ENCODE data around the gene MAPK10. TPM values are rescaled to one million over a fixed set of nuclear protein-coding genes. Genes with fewer than 3 reads are reported as not detected.

MAPK10 gene
- total and polyA plus RNA-seq, 2 donors (not counting 3 experiments of a cell fraction or from before 2014, with no cell fraction given) = 0.17 TPM; not detected in 1

DNA sequence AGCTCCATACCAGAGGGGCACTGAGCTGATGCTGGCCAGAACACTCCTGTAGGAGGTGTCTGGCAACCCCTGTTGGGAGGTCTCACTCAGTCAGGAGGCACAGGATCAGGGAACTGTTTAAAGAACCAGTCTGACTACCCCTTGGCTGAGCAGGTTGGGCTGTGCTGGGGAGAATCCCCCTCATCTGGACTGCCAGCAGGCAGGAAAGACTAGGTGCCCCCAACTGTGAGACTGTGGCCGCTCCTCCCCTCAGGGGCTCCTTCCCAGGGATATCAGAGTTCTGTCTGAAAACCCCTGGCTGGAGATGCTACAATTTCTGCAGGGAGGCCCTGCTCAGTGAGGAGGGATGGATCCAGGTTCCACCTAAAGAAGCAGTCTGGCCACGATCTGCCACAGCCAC, 245.3 kb downstream of the MAPK10 start:
- dilution Hi-C loops (cut with MboI; ENCODE audit: extremely low pct_ligation_motif_present, low sequenced_read_pairs) = no loop called here
- DNase-seq (ENCODE audit: low read depth, low spot score) (no peak), FAIRE-seq (no peak)
- Histone ChIP-seq H3K36me3 (ENCODE audit: control insufficient read depth in 2 of 2, extremely low read depth in 1 of 2, insufficient read depth in 2 of 2, low read length in 2 of 2) (no peaks in the 10 kb centered on the region), H3K9me3 (replicated peaks; ENCODE audit: control insufficient read depth, insufficient read depth, low read length) (no peaks in the 10 kb centered on the region), H2AFZ (ENCODE audit: low read depth, low read length) (no peak overlapping the region), H3K9me1 (replicated peaks; ENCODE audit: control insufficient read depth, extremely low read depth, insufficient read depth, low read length) (no peaks in the 10 kb centered on the region), H3K4me3 (replicated peaks in 1 of 3; ENCODE audit: insufficient read depth in 1 of 3, low read depth in 1 of 3, low read length in 3 of 3) (no peak overlapping the region), H3K79me2 (ENCODE audit: control insufficient read depth, insufficient read depth, low read length) (no peaks in the 10 kb centered on the region), H4K20me1 (replicated peaks; ENCODE audit: control insufficient read depth, extremely low read depth, insufficient read depth, low read length) (no peaks in the 10 kb centered on the region), H3K27me3 (ENCODE audit: control insufficient read depth in 2 of 2, insufficient read depth in 2 of 2, low read length in 2 of 2) (peaks cover 0 to 5% of the 10 kb centered on the region in 2 experiments), H3K9ac (replicated peaks; ENCODE audit: extremely low read depth, insufficient read depth, low read length) (no peak overlapping the region), H3K4me2 (ENCODE audit: insufficient read depth, low read length) (no peak overlapping the region), H3K4me1 (ENCODE audit: control insufficient read depth, extremely low read depth, insufficient read depth, low read length) (no peaks in the 10 kb centered on the region), H3K27ac (ENCODE audit: insufficient read depth, low read depth, low read length) (no peak overlapping the region)
- BruUV-seq (replicated peaks) = no TSS peak
- intact Hi-C loops (cut with micrococcal nuclease) = no loop called here
- no peak for TF ChIP-seq JUN (IDR thresholded peaks at IDR 0.05; ENCODE audit: borderline replicate concordance, insufficient read depth, insufficient read length, low read depth)
- TF ChIP-seq GATA2 (IDR thresholded peaks at IDR 0.05; ENCODE audit: insufficient read depth, insufficient read length, low read depth, low read length) = no peak
- no peak for TF ChIP-seq MYC (IDR thresholded peaks at IDR 0.05; ENCODE audit: low read depth, low read length)
- TF ChIP-seq EZH2 (IDR thresholded peaks at IDR 0.05; ENCODE audit: borderline replicate concordance, low read depth, low read length, severe bottlenecking) = no peak
- TF ChIP-seq POLR2AphosphoS5 (IDR thresholded peaks at IDR 0.05; ENCODE audit: insufficient read depth, low read depth, low read length) = no peak
- TF ChIP-seq, protein P1, sequence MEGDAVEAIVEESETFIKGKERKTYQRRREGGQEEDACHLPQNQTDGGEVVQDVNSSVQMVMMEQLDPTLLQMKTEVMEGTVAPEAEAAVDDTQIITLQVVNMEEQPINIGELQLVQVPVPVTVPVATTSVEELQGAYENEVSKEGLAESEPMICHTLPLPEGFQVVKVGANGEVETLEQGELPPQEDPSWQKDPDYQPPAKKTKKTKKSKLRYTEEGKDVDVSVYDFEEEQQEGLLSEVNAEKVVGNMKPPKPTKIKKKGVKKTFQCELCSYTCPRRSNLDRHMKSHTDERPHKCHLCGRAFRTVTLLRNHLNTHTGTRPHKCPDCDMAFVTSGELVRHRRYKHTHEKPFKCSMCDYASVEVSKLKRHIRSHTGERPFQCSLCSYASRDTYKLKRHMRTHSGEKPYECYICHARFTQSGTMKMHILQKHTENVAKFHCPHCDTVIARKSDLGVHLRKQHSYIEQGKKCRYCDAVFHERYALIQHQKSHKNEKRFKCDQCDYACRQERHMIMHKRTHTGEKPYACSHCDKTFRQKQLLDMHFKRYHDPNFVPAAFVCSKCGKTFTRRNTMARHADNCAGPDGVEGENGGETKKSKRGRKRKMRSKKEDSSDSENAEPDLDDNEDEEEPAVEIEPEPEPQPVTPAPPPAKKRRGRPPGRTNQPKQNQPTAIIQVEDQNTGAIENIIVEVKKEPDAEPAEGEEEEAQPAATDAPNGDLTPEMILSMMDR (IDR thresholded peaks at IDR 0.05; ENCODE audit: extremely low read depth in 1 of 2, insufficient read depth in 1 of 2, low read depth in 1 of 2, low read length in 2 of 2) = no peak
- TF ChIP-seq FOS (IDR thresholded peaks at IDR 0.05; ENCODE audit: borderline replicate concordance, insufficient read depth, low read length) = no peak
- no peak for TF ChIP-seq POLR2A (IDR thresholded peaks at IDR 0.05; ENCODE audit: low read depth, low read length)
- TF ChIP-seq, protein P2, sequence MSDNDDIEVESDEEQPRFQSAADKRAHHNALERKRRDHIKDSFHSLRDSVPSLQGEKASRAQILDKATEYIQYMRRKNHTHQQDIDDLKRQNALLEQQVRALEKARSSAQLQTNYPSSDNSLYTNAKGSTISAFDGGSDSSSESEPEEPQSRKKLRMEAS (IDR thresholded peaks at IDR 0.05; ENCODE audit: insufficient read depth, insufficient read length) = no peak
- ChIA-PET CTCF (no interaction called here), POLR2A (no interaction called here)

Data from endothelial cell of umbilical vein (primary cell).